Activated CD4-positive, alpha-beta T cell treated with anti-CD3 and anti-CD28 coated beads for 24 hours (primary cell): Measurements from ENCODE around the gene CERS1.
A peak's percentile ranks its signal among the peaks of the same experiment; 100 is the strongest.
"Not testable (repeated sequence)": the region's sequence is repeated elsewhere in the genome, so short reads cannot be mapped to it uniquely, and the experiment has no call there.

ENCODE experiments used
- DNase-seq, 2 donors: peaks; one replicate each; pipeline ENCODE4 v3.0.0-alpha.2; 2020; ENCODE audit warnings: low read depth in 2 of 2

CERS1 gene

GRCh38 chr19:18919086-18919899 is 23.3 kb upstream of the CERS1 start, which contains the start of the genes COPE and DDX49:
Gene COPE (minus strand): TSS chr19:18919387. CDS start chr19:18919348, 39 bp downstream.
Gene DDX49 (plus strand): TSS chr19:18919715. CDS start chr19:18919742, 27 bp downstream.
- peak; percentile 93 to 95 for DNase-seq

GRCh38 chr19:18917593-18917992 is 21.6 kb upstream of the CERS1 start:
- not testable (repeated sequence) for DNase-seq

- no peak for DNase-seq
Observed at GRCh38 chr19:18915639-18916038, 19.7 kb upstream of the CERS1 start.

DNA sequence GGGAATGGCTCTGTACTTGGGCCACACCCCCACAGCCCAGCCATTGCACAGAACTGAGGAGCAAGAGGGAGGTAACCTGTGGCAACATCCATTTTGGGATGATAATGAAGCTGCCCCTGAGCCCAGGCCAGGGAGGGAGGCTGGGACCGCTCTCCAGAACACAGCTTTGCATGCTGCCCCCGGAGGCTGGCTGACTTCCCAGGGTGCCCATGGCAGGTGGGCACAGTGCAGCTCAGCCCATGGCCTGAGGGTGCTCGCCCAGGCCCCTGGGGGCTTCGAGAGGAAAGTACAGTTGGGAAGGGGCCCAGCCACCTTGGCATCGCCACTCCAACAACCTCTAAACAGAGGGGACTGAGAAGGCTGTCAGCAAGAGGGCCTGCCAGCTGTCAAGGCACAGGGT is 17.5 kb upstream of the CERS1 start:
- no peak for DNase-seq

DNA sequence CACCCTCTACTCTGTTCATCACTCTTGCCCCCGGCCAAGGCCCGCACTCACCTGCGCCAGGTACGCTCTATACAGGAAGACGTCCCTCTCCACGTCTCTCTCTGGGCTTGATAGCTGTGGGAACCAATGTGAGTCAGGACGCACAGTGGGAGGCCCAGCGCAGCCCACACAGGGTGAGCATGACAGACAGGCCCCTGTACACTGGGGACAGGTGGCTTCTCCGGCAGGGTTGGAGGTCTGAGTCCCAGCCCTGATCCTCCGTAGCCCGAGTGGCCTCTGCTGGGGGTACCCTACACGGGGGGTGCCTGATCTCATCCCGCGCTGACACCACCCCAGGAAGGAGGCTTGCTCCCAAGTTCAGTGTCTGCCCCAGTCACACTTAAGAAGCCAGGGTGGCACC is 17.0 kb upstream of the CERS1 start:
- DNase-seq, result no peak

- no peak for DNase-seq
Observed at GRCh38 chr19:18910801-18911436, 15.0 kb upstream of the CERS1 start.

DNA sequence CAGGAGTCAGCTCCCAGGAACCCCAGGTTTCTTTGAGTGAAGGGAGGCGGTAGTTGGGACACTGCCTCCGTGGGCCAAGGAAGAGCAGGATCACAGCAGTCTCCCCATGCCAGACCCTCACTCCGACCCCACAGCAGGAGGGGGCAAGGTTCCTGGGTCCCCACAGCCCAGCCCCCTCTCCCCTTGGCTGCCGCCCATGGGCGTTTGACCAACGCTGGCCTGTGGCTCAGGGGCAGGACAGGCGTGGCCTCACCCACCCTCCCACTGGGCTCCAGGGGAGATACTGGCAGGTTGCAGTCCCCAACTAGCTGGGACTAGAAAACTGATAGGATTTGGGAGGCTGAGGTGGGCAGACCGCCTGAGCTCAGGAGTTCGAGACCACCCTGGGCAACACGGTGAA is 14.1 kb upstream of the CERS1 start:
- no peak for DNase-seq

DNA sequence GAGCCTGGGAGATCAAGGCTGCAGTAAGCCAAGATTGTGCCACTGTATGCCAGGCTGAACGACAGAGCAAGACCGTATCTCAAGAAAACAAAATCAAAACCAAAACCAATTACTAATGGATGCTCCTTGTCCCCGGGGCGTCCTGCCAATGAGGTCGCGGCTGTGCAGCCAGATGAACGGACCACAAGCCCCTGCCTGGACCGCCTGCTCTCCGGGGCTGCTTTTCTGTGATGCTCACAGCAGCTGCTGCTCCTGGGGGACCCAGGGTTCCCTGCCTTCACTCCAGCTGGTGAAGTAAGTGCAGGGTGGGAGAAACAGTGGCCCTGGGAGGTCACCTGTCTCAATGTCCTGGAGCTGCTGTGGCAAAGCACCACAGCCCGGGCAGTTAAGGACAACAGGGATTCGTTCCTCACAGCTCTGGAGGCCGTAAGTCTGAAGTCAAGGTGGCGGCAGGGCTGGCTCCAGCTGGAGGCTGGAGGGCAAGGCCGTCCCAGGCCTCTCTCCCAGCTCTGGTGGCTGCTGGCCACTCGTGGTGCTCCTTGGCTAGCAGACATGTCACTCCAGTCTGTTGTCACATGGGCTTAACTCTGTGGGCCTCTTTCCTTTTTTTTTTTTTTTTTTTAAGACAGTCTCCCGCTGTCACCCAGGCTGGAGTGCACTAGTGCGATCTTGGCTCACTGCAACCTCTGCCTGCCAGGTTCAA is 13.1 kb upstream of the CERS1 start:
- DNase-seq, result no peak

- no peak for DNase-seq
Observed at GRCh38 chr19:18906605-18907519, 10.9 kb upstream of the CERS1 start.

- no peak for DNase-seq
Observed at GRCh38 chr19:18905513-18906236, 9.7 kb upstream of the CERS1 start.

DNA sequence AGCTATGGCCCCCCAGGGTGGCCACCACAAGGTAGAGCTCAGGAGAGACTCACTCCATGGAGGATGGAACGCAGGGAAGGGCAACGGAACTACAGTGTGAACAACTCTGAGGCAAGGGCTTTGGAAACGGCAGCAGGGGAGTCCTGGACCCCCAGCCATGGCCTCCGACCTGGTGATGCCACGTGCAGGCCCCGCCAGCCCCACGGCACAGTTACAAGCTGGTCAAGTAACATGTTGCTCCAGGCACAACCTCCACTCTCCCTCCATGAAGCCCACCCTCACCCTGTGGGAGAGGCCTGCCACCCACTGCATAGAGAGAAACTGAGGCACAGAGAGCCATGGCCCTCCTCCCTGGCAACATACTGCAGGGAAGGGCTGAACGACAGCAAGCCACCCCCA is 9.1 kb upstream of the CERS1 start:
- DNase-seq, result no peak

- DNase-seq, result no peak
Observed at GRCh38 chr19:18904334-18905057, 8.5 kb upstream of the CERS1 start.

DNA sequence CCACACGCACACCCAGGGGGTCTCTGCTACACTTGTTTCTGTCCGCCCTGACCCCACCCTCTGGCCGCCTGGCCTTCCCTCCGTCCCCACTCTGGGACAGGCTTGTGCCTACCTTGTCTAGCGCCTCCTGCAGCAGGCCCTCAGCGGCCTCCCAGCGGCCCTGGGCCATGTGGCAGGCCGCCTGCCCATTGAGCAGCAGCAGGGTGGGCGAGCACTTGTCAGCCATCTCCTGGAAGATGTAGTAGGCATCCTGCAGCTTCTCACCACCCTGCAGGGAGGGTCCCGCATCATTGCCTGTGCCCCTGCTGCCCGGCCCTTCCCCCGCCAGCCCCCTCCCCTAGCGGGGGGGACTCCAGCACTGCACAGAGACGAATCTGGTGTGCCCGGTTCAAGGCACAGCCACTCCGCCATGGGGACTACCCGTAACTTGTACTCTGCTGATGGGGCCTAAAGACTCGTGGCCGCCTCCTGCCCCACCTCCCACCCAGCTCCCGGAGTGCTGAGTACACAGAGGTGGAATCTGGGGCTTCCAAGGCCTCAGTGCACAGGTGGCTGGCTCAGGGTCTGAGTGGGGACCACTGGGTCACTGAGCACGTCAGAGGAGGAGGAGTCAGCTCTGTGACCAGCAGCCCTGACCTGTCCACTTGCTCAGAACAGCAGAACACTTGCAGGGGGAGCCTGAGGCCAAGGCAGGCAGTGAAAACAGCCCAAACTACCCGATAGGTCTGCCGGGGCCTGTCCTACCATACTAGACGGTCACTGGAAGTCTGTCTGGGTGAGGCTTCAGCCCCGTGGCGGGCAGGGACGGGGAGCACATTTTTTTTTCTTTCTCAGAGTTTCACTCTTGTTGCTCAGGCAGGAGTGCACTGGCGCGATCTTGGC is 7.4 kb upstream of the CERS1 start:
- DNase-seq, result no peak

DNA sequence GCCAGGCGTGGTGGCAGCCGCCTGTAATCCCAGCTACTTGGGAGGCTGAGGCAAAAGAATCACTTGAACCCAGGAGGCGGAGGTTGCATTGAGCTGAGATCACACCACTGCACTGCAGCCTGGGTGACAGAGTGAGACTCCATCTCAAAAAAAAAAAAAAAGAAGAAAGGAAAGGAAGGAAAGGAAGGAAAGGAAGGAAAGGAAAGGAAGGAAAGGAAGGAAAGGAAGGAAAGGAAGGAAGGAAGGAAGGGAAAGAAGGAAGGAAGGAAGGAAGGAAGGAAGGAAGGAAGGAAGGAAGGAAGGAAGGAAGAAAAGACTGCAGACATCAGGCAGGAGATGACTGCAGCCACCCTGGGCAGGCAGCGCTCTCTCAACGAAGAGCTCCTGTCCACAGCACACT is 6.6 kb upstream of the CERS1 start:
- not testable (repeated sequence) for DNase-seq

- DNase-seq, result no peak
Observed at GRCh38 chr19:18901491-18901890, 5.5 kb upstream of the CERS1 start.

- no peak for DNase-seq
Observed at GRCh38 chr19:18900700-18901481, 4.9 kb upstream of the CERS1 start.

DNA sequence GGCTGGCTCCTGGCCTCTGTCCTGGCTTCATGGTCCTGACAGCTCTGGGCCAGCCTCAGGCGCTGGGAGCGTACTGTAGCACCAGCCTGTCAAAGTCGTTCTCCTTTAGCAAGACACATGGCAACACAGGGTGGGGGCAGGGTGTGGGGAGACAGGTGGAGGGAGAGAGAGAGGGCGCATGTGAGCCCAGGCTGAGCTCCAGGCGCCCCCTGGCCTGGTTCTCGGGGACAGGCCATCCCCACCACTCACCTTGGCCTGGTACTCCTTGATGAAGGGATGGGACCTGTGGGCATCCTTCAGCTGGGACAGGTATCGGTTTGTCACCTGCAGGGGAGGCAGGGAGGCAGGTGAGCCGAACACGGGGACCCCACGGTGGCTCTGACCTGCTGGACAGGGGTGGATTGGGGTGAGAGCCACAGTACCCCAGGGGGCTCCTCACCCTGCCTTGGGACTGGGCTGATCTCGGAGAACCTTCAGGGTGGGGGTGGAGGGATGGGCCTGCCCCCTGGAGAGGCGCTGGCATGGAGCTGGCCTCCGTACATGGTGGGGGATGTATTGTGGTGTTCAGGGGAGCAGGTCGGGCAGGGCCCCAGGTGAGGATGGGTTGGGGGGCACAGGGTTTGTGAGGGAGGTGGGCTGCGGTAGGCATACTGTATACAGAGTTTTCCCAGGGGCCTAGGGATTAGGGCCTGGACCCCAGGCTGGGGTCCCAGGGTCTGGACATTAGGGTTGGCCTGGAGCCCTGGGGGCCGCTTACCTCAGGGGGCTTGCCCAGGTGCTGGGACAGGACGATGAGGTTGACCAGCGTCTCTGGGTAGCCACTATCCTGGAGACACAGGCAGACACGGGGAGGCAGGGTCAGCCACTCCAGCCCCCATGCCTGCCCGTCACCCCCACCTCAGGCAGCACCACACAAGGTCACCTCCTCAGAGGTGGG is 3.9 kb upstream of the CERS1 start:
- no peak for DNase-seq
